Renal pelvis (tissue), 4 donors: ENCODE results near the gene RPS6KB2. TPM values are rescaled to one million over a fixed set of nuclear protein-coding genes. Genes with fewer than 3 reads are reported as not detected.
"Not testable (repeated sequence)": the region's sequence is repeated elsewhere in the genome, so short reads cannot be mapped to it uniquely, and the experiment has no call there.

Experiments used
- DNase-seq: peaks from one replicate; pipeline ENCODE4 v3.0.0-alpha.2; 2013
- polyA plus RNA-seq, 3 donors: library from polyadenylated mRNA; unstranded; fragments of 120-200 nt; gene quantifications; one replicate each; pipeline ENCODE4 v1.2.1, GENCODE V29; 2013; ENCODE audit not compliant: insufficient read length in 3 of 3

RPS6KB2 gene
- polyA plus RNA-seq, 3 donors = 39.7 to 51.2 (median 48.3) TPM

DNA sequence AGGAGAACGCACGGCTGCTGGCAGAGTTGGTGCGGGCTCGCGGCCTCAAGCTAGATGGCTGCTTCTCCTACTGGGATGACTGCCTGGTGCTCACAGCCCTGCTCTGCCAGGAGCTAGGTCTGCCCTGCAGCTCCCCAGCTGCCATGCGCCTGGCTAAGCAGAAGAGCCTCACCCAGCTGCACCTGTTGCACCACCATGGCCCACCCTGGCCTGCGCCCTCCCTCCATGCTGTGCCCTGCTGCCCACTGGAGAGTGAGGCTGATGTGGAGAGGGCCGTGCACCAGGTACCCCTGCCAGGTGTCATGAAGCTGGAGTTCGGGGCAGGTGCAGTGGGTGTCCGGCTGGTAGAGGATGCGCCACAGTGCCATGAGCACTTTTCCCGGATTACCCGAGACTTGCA is 4.8 kb upstream of the RPS6KB2 start:
- no peak for DNase-seq

DNA sequence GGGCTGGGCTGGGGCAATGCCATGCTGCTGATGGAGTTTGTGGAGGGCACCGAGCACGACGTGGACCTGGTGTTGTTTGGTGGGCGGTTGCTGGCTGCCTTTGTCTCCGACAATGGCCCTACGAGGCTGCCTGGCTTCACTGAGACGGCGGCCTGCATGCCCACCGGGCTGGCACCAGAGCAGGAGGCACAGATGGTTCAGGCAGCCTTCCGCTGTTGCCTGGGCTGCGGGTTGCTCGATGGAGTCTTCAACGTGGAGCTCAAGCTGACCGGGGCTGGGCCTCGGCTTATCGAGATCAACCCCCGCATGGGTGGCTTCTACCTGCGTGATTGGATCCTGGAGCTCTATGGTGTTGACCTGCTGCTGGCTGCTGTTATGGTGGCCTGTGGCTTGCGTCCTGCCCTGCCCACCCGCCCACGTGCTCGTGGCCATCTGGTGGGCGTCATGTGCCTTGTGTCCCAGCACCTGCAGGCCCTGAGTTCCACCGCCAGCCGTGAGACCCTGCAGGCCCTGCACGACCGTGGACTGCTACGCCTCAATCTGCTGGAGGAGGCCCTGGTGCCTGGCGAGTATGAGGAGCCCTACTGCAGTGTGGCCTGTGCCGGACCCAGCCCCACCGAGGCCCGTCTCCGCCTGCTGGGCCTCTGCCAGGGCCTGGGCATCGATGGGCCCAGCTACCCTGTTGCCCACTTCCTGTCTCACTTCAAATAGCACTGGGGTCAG is 4.2 kb upstream of the RPS6KB2 start:
- DNase-seq = no peak

DNA sequence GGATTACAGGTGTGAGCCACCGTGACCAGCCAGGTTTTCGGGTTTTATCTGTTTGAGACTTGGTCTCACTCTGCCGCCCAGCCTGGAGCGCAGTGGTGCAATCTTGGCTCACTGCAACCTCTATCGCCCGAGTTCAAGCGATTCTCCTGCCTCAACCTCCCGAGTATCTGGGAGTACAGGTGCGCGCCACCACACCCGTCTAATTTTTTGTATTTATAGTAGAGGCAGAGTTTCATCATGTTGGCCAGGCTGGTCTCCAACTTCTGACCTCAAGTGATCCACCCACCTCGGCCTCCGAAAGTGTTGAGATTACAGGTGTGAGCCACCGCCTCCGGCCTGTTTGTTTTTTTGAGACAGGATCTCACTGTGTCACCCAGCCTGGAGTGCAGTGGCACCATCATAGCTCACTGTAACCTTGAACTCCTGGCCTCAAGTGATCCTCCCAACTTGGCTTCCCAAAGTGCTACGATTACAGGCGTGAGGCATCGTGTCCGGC is 882 bp upstream of the RPS6KB2 start:
- not testable (repeated sequence) for DNase-seq

DNA sequence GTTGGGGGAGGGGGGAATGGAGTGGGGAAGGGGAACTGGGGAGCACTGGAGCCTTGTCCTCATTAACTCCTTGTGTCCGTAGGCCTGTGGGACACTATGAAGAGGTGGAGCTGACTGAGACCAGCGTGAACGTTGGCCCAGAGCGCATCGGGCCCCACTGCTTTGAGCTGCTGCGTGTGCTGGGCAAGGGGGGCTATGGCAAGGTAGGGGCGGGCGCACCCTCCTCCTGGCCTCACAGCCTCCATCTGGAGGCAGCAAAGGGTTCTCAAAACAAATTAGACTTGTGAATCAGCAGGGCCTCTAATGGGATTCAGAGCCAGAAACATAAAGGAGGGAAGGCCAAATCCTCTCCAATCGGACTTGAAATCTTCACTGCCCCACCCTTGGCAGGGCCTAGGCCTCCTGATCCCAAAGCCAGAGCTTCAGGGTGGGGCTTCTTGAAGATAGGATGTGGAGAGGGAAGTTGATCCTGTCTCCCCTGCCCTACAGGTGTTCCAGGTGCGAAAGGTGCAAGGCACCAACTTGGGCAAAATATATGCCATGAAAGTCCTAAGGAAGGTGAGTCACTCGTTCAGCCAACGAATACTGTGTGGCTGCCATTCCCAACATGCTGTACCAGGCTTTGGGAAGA is 859 bp downstream of the RPS6KB2 start:
- DNase-seq = no peak

DNA sequence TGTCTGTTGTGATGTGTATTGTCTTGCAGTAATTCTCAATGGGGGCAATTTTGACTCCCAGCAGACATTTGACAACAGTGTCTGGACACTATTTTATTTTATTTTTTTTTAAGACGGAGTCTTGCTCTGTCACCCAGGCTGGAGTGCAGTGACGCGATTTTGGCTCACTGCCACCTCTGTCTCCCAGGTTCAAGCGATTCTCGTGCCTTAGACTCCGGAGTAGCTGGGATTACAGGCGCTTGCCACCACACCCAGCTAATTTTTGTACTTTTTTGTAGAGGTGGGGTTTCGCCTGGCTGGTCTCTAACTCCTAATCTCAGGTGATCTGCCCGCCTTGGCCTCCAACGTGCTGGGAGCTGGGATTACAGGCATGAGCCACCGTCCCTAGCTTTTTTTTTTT is 1.4 kb downstream of the RPS6KB2 start:
- DNase-seq = no peak

DNA sequence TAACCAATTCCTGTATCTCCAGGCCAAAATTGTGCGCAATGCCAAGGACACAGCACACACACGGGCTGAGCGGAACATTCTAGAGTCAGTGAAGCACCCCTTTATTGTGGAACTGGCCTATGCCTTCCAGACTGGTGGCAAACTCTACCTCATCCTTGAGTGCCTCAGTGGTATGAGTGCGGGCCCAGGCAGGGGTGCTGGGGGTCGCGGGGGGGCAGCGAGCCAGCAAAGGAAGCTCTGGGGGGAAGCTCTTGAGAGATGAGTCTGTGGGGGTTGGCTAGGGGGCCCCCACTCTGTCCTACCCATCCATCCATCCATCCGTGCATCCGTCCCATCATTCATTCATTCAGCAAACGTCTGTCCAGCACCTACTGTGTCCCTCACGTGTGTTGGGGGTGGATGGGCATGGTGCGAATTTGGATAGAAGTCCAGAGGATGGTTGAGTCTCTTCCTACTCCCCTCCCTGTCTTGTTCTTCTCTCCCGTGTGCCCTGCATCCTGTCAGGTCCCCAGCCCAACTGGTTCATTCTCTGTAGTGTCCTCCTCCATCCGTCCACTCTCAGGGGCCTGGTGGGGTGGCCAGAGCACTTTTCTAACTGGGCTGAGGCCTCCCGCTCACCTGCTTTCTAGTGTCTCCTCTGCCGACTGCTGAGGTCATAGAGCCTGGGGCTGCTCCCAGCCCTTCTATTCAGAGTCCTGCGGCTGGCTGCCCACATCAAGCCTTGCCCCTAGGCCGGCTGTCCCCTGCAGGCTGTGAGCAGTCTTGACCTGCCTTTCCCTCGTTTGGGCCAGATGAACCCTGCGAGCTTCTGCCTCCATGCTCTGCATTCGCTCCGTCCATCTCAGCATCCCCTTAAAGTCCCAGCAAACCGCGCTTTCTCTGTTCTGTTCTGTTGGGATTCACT is 3.3 kb downstream of the RPS6KB2 start:
- DNase-seq = no peak

DNA sequence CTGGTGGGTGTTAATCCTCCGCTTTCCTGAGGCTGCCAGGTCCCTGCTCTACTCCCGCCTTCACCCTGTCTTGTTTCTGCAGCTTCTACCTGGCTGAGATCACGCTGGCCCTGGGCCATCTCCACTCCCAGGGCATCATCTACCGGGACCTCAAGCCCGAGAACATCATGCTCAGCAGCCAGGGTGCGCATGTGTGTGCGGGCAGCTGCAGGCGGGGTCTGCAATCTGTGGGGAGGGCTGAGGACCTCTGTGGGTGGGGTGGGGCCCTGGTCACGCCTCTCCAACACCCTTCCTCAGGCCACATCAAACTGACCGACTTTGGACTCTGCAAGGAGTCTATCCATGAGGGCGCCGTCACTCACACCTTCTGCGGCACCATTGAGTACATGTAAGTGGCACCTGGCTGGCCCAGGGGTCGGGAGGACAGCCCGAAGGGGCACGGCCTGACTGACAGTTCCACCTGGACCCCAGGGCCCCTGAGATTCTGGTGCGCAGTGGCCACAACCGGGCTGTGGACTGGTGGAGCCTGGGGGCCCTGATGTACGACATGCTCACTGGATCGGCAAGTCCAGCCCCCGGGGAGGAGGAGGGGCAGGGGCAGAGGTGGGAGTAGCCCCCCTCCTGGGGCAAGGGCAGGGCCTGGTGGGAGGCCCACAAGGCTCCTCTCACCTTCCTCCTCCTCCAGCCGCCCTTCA is 4.5 kb downstream of the RPS6KB2 start:
- DNase-seq = no peak

DNA sequence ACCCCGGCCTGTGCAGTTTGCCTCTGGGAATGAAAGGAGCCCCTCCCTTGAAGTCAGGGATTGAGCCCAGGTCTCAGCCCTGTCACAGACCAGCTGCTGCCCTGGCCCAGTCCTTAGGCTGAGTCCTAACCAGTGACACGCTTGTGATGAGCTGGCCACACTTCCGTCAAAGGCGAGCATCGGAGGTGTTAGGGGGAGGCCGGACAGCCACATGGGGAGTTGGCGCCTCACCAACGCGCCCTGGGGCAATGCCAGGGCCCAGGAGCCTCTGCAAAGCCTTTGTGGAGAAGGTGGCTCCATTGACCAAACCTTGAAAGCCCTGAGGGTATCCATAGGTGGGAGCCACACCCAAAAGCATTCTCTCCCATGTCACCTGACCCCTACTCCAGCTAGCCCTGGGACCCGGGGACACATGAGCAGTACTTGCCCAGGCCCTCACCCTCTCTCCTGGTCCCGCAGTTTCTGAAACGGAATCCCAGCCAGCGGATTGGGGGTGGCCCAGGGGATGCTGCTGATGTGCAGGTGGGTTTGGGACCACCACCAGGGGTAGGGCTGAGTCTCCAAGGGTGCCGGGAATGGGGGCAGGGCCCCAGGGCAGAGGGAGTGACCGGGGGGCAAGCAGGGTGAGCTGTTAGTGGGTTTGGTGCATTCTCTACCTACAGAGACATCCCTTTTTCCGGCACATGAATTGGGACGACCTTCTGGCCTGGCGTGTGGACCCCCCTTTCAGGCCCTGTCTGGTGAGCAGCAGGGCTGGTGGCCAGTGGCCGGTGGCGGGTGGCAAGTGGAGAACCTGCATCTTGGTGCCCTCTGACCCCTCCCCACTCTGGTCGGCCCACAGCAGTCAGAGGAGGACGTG is 5.5 kb downstream of the RPS6KB2 start:
- DNase-seq = no peak

DNA sequence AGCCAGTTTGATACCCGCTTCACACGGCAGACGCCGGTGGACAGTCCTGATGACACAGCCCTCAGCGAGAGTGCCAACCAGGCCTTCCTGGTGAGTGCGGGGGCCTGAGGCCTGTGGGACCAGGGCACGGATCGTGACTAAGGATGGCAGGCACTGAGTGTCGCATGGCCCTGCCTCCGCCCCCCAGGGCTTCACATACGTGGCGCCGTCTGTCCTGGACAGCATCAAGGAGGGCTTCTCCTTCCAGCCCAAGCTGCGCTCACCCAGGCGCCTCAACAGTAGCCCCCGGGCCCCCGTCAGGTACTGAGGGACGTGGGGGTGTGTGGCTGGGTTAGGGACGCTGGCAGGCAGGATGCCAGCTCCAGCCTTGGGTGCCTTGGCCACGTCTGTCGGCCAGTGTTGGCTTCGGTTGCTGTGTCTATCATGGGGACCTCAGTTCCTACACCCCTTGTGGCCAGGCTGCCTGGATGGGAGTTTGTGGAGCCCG is 6.1 kb downstream of the RPS6KB2 start:
- no peak for DNase-seq

DNA sequence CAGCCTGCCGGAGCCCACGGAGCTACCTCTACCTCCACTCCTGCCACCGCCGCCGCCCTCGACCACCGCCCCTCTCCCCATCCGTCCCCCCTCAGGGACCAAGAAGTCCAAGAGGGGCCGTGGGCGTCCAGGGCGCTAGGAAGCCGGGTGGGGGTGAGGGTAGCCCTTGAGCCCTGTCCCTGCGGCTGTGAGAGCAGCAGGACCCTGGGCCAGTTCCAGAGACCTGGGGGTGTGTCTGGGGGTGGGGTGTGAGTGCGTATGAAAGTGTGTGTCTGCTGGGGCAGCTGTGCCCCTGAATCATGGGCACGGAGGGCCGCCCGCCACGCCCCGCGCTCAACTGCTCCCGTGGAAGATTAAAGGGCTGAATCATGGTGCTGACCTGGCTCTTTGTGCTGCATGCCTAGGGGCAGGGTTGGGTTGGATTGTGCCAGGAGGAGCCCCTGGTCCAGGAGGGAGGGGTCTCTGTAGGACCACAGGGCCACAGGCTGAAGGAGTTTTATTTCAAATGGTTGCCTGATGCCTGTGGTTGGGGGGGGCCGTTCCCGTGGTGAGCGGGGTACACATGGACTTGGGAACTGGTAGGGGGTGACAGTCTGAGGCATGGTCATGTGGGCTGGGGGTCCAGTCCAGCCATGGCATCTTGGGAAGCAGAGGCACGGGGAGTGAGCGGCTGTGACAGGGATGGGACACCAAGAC is 6.9 kb downstream of the RPS6KB2 start:
- no peak for DNase-seq

DNA sequence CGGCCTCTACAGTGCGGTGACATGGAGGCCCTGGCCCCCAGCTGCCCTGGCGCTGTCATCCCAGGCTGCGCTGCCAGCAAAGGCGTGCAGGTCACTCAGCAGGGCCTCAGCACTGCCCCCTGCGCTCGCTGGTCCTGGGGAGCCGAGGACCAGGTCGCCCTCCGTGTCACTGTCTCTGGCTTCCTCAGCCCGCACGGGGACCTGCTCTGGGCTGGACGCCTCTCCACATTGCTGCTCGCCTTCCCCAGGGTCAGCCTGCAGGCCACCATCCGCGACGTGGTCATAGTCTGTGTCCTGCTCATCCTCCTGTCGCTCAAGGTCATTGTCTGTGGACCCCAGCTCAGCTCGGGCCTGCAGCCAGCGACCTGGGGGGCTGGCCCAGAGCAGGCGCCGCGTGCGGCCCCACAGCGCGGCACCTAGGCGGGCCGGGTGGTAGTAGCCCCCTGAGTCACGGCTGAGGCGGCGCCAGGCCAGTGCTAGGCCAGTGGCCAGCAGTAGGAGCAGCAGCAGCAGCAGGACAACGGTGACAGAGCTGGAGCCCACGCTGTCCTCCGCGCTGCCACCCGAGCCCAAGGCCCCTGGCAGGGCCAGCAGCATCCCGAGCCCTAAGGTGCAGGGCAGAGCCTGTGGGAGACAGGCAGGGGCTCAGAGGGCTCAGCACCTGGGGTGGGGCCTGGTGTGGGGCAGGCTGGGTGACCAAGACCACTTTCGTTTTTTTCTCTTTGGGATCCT is 7.6 kb downstream of the RPS6KB2 start:
- DNase-seq = no peak

DNA sequence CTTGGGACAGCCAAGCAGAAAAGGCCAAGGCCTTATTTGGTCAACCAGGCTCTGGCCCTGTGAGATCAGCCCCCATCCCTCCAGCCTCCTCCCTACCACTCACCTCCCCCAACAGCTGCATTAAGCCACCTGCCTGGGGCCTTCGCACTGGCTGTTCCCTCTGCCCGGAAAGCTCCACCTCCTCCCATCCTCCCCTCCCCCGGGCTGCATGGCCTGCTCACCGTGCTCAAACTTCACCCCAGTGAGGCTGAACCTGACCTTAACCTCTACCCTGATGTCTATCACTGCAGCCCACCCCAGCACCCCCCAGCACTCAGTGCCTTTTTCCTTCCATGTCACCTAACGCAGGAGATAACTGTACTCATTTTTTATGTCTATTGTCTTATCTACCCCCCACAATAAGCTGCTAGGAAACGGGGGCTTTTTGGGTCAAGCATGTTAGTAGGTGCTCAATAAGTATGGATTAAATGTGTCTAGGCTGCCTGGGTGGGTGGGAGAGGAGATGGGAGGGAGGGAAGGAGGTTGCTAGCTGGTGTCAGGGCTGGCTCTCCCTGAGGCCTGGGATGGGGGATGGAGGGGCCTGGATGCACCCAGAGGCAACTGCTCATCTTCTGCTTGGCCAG is 8.3 kb downstream of the RPS6KB2 start:
- no peak for DNase-seq

DNA sequence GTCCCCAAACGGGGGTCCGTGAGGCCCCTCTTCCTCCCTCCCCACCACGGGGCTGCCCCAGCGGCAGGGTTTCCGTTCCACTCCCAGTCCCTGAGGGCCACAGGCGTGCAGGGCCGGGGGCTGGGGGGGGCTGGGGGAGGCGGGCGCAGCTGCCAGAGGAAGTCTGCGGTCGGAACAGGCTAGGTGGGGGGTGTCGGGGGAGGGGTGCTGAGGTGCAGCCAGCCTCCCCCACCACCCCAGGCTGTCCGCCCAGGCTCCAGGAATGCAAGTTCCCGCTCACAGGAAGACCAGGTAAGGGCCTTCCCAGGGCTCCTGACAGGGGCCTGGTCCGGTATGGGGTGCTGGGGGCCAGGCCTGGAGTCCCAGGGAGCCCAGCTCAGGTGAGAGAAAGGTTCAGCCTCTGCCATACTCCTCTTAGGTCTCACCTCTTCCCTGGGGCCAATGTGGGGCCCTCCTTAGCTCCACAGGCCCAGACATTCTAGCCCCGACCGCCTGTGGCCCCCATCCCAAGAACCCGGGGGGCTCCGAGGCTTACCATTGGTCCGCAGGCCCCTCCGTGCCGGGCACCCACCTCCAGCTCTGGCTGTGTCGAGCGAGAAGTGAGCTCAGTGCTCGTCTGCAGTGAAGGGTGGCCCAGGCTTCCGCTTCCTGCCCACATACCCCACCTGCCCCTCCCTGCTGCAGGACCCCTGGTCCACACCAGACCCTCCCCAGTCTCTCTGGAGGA is 9.0 kb downstream of the RPS6KB2 start, which contains the start of gene PTPRCAP:
Gene PTPRCAP (minus strand): TSS at position 601 of the 727 bp plus-strand sequence. CDS start 63 bp downstream, at position 538.
- no peak for DNase-seq

DNA sequence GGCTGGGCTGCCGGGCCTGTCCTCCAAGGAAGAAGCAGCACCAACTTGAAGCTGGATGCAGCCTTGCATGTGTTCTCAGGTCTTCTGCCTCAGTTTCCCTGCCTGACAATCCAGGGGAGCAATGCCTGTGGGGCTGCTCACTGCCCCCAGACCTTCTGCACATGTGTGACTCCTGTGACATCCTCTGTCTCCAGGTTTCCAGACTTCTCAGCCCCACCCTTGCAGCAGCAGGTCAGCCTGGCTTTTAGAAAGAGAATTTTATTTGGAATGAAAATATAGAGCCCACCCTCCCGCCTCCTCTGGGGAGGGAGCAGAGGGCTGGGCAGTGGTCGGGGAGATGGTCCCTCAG is 9.5 kb downstream of the RPS6KB2 start:
- DNase-seq = no peak

DNA sequence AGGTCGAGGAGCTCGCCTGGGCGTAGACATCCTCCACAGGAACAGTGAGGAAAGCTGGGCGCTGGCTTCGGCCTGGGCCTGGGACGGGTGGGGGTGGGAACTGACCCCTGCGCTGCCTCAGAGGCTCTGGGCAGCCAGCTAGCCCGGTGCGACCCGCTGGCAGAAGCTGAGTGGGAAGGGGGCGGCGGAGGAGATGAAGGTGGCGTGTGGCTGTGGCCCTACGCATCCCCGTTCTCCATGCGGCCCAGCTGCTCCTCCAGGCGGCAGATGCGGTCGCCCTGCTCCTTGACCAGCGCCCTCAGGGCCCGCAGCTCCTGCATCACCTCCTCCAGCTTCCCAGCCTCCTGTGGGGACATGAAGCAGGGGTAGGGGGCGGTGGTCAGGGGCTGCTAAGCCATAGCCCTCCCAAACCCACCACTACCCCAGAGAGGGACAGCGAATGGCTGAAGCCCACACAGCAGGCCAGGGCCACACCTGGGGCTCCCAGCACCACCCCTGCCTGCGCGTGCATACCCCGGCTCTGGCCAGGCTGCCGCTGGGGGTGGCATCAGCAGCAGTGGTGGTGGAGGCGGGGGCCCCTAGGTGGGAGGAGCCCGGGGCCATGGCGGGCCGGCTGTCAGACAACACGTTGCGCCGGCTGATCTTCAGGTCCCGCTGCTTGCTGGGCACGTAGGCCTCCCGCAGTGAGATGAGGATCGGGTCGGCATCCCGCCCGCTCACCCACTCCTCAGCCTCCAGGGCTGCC is 10.0 kb downstream of the RPS6KB2 start:
- DNase-seq = no peak

DNA sequence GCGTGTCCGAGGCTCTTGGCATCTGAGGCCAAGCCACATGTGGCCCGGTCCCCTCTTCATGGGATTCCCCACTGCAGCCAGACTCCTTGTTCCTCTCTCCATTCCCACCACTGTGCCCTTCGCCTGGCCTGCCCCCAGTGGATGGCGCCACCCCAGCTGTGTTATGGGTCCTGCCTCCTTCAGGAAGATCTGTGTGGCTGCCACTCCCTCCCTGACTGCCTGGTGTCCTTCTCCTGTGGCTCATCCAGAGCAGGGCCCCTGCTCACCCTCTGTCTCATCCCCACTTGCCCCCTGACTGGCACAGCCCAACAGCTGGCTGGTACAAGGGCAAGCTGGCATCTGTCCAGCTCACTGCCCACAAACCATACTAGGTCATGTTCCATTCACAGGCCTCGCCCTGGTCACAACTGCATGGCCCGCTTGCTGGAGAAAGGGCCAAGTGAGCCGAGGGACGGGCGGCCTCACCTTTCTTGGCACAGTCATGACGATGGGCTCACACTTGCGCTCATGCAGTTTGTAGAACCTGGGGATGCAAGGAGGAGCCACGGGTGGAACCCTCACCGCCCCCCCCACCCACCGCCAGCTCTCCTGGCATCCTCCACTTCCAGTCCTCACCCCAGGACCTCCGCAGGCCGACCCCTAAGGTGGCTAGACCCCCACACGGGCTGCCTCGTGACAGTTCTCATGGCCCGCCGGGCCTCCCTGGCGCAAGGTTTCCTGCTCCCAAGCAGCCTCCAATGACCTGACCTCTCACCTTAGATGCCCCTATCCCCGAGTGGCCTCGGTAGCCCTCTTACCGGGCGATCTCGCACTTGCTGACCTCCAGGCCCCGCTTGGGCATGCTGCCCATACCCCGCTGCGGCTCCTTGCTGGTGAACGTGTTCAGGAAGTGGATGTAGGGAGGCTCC is 11.3 kb downstream of the RPS6KB2 start:
- DNase-seq = no peak
